Skin epidermis (tissue), 12 donors: ENCODE measurements around the gene GOSR2.

ENCODE experiments used
- H3K27ac ChIP-seq, 21 experiments: fragments of 200-600 bp; sonication (generic) in 11 of 21; one replicate each; pipeline ENCODE4 v1.5.0; 2020; ENCODE audit warnings: mild to moderate bottlenecking in 3 of 21, inconsistent platforms in 2 of 21, moderate library complexity in 2 of 21
- H3K4me3 ChIP-seq, 7 experiments: fragments of 200-600 bp; sonication (generic) in 2 of 7; one replicate each; pipeline ENCODE4 v1.5.0; 2020; ENCODE audit warnings: inconsistent platforms in 2 of 7, mild to moderate bottlenecking in 2 of 7, moderate library complexity in 1 of 7

Gene GOSR2

GRCh38 chr17:46922487-46922803 is 515 bp upstream of the GOSR2 start:
- peak overlapping the region in 20 of 21 experiments; percentile 84 to 99 (median 96) for H3K27ac ChIP-seq

GRCh38 chr17:46925185-46925868 is 2.4 kb downstream of the GOSR2 start:
- H3K4me3 ChIP-seq: no peak overlapping the region
- H3K27ac ChIP-seq: no peak overlapping the region

More at GRCh38 chr17:46922487-46922803, 515 bp upstream of the GOSR2 start:
- peak overlapping the region; percentile 75 to 93 (median 84) for H3K4me3 ChIP-seq

- H3K27ac ChIP-seq: peak overlapping the region in 3 of 21 experiments; percentile 1 to 38 (median 3)
- H3K4me3 ChIP-seq: no peak overlapping the region
Measured at GRCh38 chr17:46928467-46929261, 5.7 kb downstream of the GOSR2 start.

- Histone ChIP-seq H3K4me3 (no peak overlapping the region), H3K27ac (peak overlapping the region in 1 of 21 experiments; percentile 1)
Measured at GRCh38 chr17:46929413-46929812, 6.5 kb downstream of the GOSR2 start.

- Histone ChIP-seq H3K27ac (no peak overlapping the region), H3K4me3 (no peak overlapping the region)
Measured at GRCh38 chr17:46930051-46930450, 7.1 kb downstream of the GOSR2 start.

GRCh38 chr17:46931596-46931995 is 8.6 kb downstream of the GOSR2 start:
- Histone ChIP-seq H3K4me3 (no peak overlapping the region), H3K27ac (no peak overlapping the region)

GRCh38 chr17:46935658-46936266 is 12.8 kb downstream of the GOSR2 start:
- Histone ChIP-seq H3K4me3 (no peak overlapping the region), H3K27ac (peak overlapping the region in 1 of 21 experiments; percentile 25)

- Histone ChIP-seq H3K4me3 (no peak overlapping the region), H3K27ac (no peak overlapping the region)
Measured at GRCh38 chr17:46940692-46941404, 17.9 kb downstream of the GOSR2 start.

- H3K27ac ChIP-seq: no peak overlapping the region
- no peak overlapping the region for H3K4me3 ChIP-seq
Measured at GRCh38 chr17:46942441-46943217, 19.7 kb downstream of the GOSR2 start.

GRCh38 chr17:46943218-46943500 is 20.2 kb downstream of the GOSR2 start:
- no peak overlapping the region for H3K4me3 ChIP-seq
- no peak overlapping the region for H3K27ac ChIP-seq

- no peak overlapping the region for H3K4me3 ChIP-seq
Measured at GRCh38 chr17:46943501-46944393, 20.8 kb downstream of the GOSR2 start.

GRCh38 chr17:46944931-46945330 is 22.0 kb downstream of the GOSR2 start:
- no peak overlapping the region for H3K4me3 ChIP-seq
- peak overlapping the region in 4 of 21 experiments; percentile 14 to 34 (median 16) for H3K27ac ChIP-seq

More at GRCh38 chr17:46943501-46944393, 20.8 kb downstream of the GOSR2 start:
- H3K27ac ChIP-seq: peak overlapping the region in 1 of 21 experiments; percentile 6

- Histone ChIP-seq H3K27ac (no peak overlapping the region), H3K4me3 (no peak overlapping the region)
Measured at GRCh38 chr17:46947216-46947615, 24.3 kb downstream of the GOSR2 start.

GRCh38 chr17:46948544-46948943 is 25.6 kb downstream of the GOSR2 start:
- Histone ChIP-seq H3K4me3 (no peak overlapping the region), H3K27ac (no peak overlapping the region)

- Histone ChIP-seq H3K27ac (no peak overlapping the region), H3K4me3 (no peak overlapping the region)
Measured at GRCh38 chr17:46949291-46950174, 26.6 kb downstream of the GOSR2 start.

GRCh38 chr17:46950342-46950996 is 27.5 kb downstream of the GOSR2 start:
- Histone ChIP-seq H3K27ac (no peak overlapping the region), H3K4me3 (no peak overlapping the region)

GRCh38 chr17:46950997-46951621 is 28.1 kb downstream of the GOSR2 start:
- Histone ChIP-seq H3K27ac (no peak overlapping the region), H3K4me3 (no peak overlapping the region)
